Panc1 (cell line): ENCODE results near the gene TMA16. TPM values are rescaled to one million over a fixed set of nuclear protein-coding genes. Genes with fewer than 3 reads are reported as not detected.

Source experiments
- ATAC-seq: fragments of 200-7000 bp; cut with Tn5 transposase; 2 replicates; pipeline ENCODE4 v1.9.1; 2020; ENCODE audit warnings: mild to moderate bottlenecking, moderate library complexity
- BruUV-seq: library from RNA; stranded (reverse); fragments of 400-500 nt; replicated peaks from 2 replicates; lab custom pipeline; 2021; lab: Mats Ljungman, UMichigan
- CTCF ChIA-PET: fragments of 300-600 bp; sonication (Branson Sonifier 250); formaldehyde crosslinking; loops from one replicate; lab custom pipeline; 2022; ENCODE audit warnings: antibody characterized with exemption; lab: Charles Lee
- POLR2A ChIA-PET: fragments of 300-600 bp; sonication (Branson Sonifier 250); formaldehyde crosslinking; loops from one replicate; lab custom pipeline; 2022; ENCODE audit warnings: antibody characterized with exemption; lab: Charles Lee
- DNase-seq: peaks from one replicate; pipeline ENCODE4 v3.0.0-alpha.2; 2010; ENCODE audit warnings: low read depth, low spot score
- H3K27ac ChIP-seq: 2 replicates; pipeline ENCODE4 v1.5.1; 2011; ENCODE audit warnings: mild to moderate bottlenecking, low read length, inconsistent platforms
- H3K27me3 ChIP-seq: fragments of 200-500 bp; sonication (Bioruptor generic); 2 replicates; pipeline ENCODE4 v1.6.0; 2014; ENCODE audit warnings: low read length, inconsistent platforms; ENCODE audit not compliant: control insufficient read depth, insufficient read depth
- H3K36me3 ChIP-seq: fragments of 200-500 bp; sonication (Bioruptor generic); 2 replicates; pipeline ENCODE4 v1.5.1; 2014; ENCODE audit warnings: inconsistent platforms, mild to moderate bottlenecking, low read length, moderate library complexity; ENCODE audit not compliant: control insufficient read depth, insufficient read depth
- H3K4me1 ChIP-seq: 2 replicates; pipeline ENCODE4 v1.5.1; 2011; ENCODE audit warnings: inconsistent platforms, mild to moderate bottlenecking, low read length, moderate library complexity; ENCODE audit not compliant: control insufficient read depth, insufficient read depth
- H3K4me3 ChIP-seq, 2 experiments: 2 replicates each; pipeline ENCODE4 v1.5.1; 2011 to 2012; ENCODE audit warnings: low read depth in 2 of 2, low read length in 2 of 2, mild to moderate bottlenecking in 2 of 2, inconsistent platforms in 1 of 2, moderate library complexity in 1 of 2
- H3K9me3 ChIP-seq: fragments of 200-500 bp; sonication (Bioruptor generic); 2 replicates; pipeline ENCODE4 v1.5.1; 2014; ENCODE audit warnings: low read depth, mild to moderate bottlenecking, inconsistent platforms, low read length, moderate library complexity; ENCODE audit not compliant: control insufficient read depth, insufficient read depth
- POLR2AphosphoS5 ChIP-seq: IDR thresholded peaks from 2 replicates; pipeline ENCODE4 v1.6.1; 2012; ENCODE audit warnings: mild to moderate bottlenecking, low read depth, low read length, moderate library complexity
- REST ChIP-seq, 2 experiments: IDR thresholded peaks; 2 replicates each; pipeline ENCODE4 v1.6.1; 2011 to 2012; ENCODE audit warnings: low read depth in 2 of 2, control low read depth in 1 of 2, low read length in 1 of 2, mild to moderate bottlenecking in 1 of 2, moderate library complexity in 1 of 2; ENCODE audit not compliant: insufficient read depth in 1 of 2
- SIN3A ChIP-seq: IDR thresholded peaks from 2 replicates; pipeline ENCODE4 v1.6.1; 2012; ENCODE audit warnings: low read depth, mild to moderate bottlenecking, low read length, moderate library complexity, borderline replicate concordance; ENCODE audit not compliant: insufficient read depth
- TCF7L2 ChIP-seq: IDR thresholded peaks from 2 replicates; pipeline ENCODE4 v1.6.1; 2011; ENCODE audit warnings: mild to moderate bottlenecking, low read depth, low read length, inconsistent platforms
- in situ Hi-C: cut with HindIII; loops from 2 replicates; pipeline ENCODE4 v1.10.0; 2016; ENCODE audit warnings: low sequenced_read_pairs, low pct_unique_long_range_greater_than_20kb
- intact Hi-C: fragments of 100-400 bp; cut with micrococcal nuclease; formaldehyde crosslinking; loops from one replicate; pipeline ENCODE4 v1.10.0; 2022; ENCODE audit not compliant: unreplicated experiment
- total RNA-seq: library from RNA; stranded (reverse); gene quantifications from one replicate; pipeline ENCODE4 v1.2.1, GENCODE V29; 2021; ENCODE audit not compliant: unreplicated experiment
- TF ChIP-seq, protein P1 (sequence below): fragments of 450-650 bp; IDR thresholded peaks from 2 replicates; pipeline ENCODE4 v1.5.1; 2017; ENCODE audit warnings: mild to moderate bottlenecking

TMA16 gene
- total RNA-seq, 1 experiment from 2014 or later = 26.9 TPM

DNA sequence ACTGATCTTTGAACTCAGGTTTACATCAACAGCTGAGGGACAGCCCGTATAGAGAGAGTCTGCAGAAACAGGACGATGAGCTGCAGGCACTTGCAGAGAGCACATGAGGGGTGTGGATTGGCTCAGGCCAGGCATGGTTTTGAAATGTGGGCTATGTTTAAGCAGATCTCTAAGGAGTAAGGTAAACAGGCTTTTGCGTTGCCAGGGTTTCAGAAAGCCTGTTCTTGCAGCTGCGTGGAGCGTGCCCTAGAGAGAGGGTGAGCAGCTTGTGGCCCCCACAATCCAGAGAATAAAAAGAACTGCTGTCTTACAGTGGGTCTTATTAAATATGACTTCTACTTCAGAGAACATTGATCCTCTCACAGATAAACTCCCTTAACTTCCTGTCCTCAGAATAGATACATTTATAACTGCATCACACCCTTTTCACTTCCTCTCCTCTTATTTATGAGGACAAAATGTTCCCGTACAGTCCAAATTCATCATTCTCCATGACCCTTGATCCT is 64.1 kb downstream of the TMA16 start:
- intact Hi-C loops = loop anchor here (5.0 kb wide), 1 partner anchor 1174 kb away; no protein-coding TSS in a partner anchor
- in situ Hi-C loops = no loop called here
- H3K4me3 ChIP-seq = no peak overlapping the region
- H3K36me3 ChIP-seq = no peaks in the 10 kb centered on the region
- POLR2A ChIA-PET = no interaction called here
- no peaks in the 10 kb centered on the region for H3K9me3 ChIP-seq
- no peak for DNase-seq
- no peaks in the 10 kb centered on the region for H3K4me1 ChIP-seq
- no peak for ATAC-seq
- BruUV-seq = no TSS peak
- no peak overlapping the region for H3K27ac ChIP-seq
- CTCF ChIA-PET = no interaction called here
- H3K27me3 ChIP-seq = no peaks in the 10 kb centered on the region
- TF ChIP-seq, protein P1, sequence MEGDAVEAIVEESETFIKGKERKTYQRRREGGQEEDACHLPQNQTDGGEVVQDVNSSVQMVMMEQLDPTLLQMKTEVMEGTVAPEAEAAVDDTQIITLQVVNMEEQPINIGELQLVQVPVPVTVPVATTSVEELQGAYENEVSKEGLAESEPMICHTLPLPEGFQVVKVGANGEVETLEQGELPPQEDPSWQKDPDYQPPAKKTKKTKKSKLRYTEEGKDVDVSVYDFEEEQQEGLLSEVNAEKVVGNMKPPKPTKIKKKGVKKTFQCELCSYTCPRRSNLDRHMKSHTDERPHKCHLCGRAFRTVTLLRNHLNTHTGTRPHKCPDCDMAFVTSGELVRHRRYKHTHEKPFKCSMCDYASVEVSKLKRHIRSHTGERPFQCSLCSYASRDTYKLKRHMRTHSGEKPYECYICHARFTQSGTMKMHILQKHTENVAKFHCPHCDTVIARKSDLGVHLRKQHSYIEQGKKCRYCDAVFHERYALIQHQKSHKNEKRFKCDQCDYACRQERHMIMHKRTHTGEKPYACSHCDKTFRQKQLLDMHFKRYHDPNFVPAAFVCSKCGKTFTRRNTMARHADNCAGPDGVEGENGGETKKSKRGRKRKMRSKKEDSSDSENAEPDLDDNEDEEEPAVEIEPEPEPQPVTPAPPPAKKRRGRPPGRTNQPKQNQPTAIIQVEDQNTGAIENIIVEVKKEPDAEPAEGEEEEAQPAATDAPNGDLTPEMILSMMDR = no peak
- TF ChIP-seq TCF7L2 = no peak
- no peak for TF ChIP-seq SIN3A
- no peak for TF ChIP-seq POLR2AphosphoS5
- no peak for TF ChIP-seq REST (IDR thresholded peaks at IDR 0.05; ENCODE audit: insufficient read depth in 1 of 2, low read depth in 2 of 2, low read length in 1 of 2)

DNA sequence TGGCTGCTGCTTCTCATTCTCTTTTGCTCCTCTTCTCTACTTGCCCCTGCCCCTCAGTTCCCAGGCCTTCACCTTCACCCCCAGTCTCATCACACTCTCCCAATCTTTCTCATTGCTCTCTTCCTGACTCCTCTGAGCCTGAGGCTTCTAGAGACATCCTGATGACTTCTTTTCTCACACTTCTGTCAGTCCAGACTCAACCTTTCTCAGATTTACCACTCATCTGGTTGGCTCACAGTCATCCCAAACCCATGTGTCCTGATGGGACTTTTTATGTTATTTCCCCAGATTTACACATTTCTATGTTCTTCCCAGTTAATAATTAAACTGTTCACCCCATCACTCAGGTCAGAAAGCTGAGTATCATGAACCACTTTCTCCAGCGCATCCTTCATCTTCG is 68.0 kb downstream of the TMA16 start:
- Histone ChIP-seq H3K4me1 (no peaks in the 10 kb centered on the region), H3K36me3 (no peaks in the 10 kb centered on the region), H3K4me3 (no peak overlapping the region), H3K27ac (no peak overlapping the region), H3K9me3 (no peaks in the 10 kb centered on the region), H3K27me3 (no peaks in the 10 kb centered on the region)
- in situ Hi-C loops = no loop called here
- no TSS peak for BruUV-seq
- CTCF ChIA-PET = no interaction called here
- intact Hi-C loops = no loop called here
- no peak for TF ChIP-seq SIN3A
- TF ChIP-seq, protein P1 = no peak
- TF ChIP-seq TCF7L2 = no peak
- TF ChIP-seq REST (IDR thresholded peaks at IDR 0.05; ENCODE audit: insufficient read depth in 1 of 2, low read depth in 2 of 2, low read length in 1 of 2) = no peak
- TF ChIP-seq POLR2AphosphoS5 = no peak
- ATAC-seq (no peak), DNase-seq (no peak)
- POLR2A ChIA-PET = no interaction called here
